Endothelial cell (in vitro differentiated cells): ENCODE data around the gene PKD2. TPM values are rescaled to one million over a fixed set of nuclear protein-coding genes. Genes with fewer than 3 reads are reported as not detected.
"Not testable (repeated sequence)": the region's sequence is repeated elsewhere in the genome, so short reads cannot be mapped to it uniquely, and the experiment has no call there.

ENCODE experiments used
- DNase-seq: peaks from one replicate; pipeline ENCODE4 v3.0.0; 2021; ENCODE audit warnings: low spot score
- H3K27ac Mint-ChIP-seq: one replicate; pipeline ENCODE4 v1.8.0; 2021; ENCODE audit warnings: mixed read lengths, inconsistent platforms; ENCODE audit not compliant: unreplicated experiment
- H3K27me3 Mint-ChIP-seq: one replicate; pipeline ENCODE4 v1.8.0; 2021; ENCODE audit warnings: mild to moderate bottlenecking, moderate library complexity, mixed read lengths, inconsistent platforms; ENCODE audit not compliant: unreplicated experiment
- H3K36me3 Mint-ChIP-seq: one replicate; pipeline ENCODE4 v1.8.0; 2021; ENCODE audit warnings: mild to moderate bottlenecking, low read depth, mixed read lengths, inconsistent platforms; ENCODE audit not compliant: unreplicated experiment
- H3K4me1 Mint-ChIP-seq: one replicate; pipeline ENCODE4 v1.8.0; 2021; ENCODE audit warnings: mild to moderate bottlenecking, mixed read lengths, inconsistent platforms; ENCODE audit not compliant: unreplicated experiment
- H3K4me3 Mint-ChIP-seq: one replicate; pipeline ENCODE4 v1.8.0; 2021; ENCODE audit warnings: mild to moderate bottlenecking, mixed read lengths, inconsistent platforms; ENCODE audit not compliant: unreplicated experiment
- H3K9me3 Mint-ChIP-seq: one replicate; pipeline ENCODE4 v1.8.0; 2021; ENCODE audit warnings: mixed read lengths, inconsistent platforms; ENCODE audit not compliant: unreplicated experiment
- CTCF ChIP-seq: fragments of 200-600 bp; sonication (generic); IDR thresholded peaks from one replicate; pipeline ENCODE4 v1.5.0; 2021; ENCODE audit warnings: antibody characterized with exemption; ENCODE audit not compliant: unreplicated experiment
- total RNA-seq: library from RNA; stranded (reverse); fragmentation: NEBNext Ultra II Directional; extraction: Animal tissue kit (Norgen Biotek cat#: 25700); gene quantifications from one replicate; pipeline ENCODE4 v1.2.1, GENCODE V29; 2021; ENCODE audit not compliant: unreplicated experiment

PKD2 gene
- total RNA-seq, 1 donor from 2014 or later = 31.1 TPM

- TF ChIP-seq CTCF = no peak
- Mint-ChIP-seq H3K36me3 (no peaks in the 10 kb centered on the region), H3K4me1 (no peaks in the 10 kb centered on the region), H3K27ac (no peak overlapping the region), H3K4me3 (no peak overlapping the region), H3K9me3 (no peaks in the 10 kb centered on the region), H3K27me3 (peaks cover 2% of the 10 kb centered on the region)
- peak; percentile 46 for DNase-seq
Measured at GRCh38 chr4:87985097-87985886, 22.1 kb upstream of the PKD2 start.

GRCh38 chr4:87985887-87986200, 21.6 kb upstream of the PKD2 start:
- Mint-ChIP-seq H3K36me3 (no peaks in the 10 kb centered on the region), H3K27me3 (peaks cover 2% of the 10 kb centered on the region), H3K4me3 (no peak overlapping the region), H3K27ac (no peak overlapping the region), H3K4me1 (no peaks in the 10 kb centered on the region), H3K9me3 (no peaks in the 10 kb centered on the region)
- DNase-seq = no peak
- TF ChIP-seq CTCF = no peak

- Mint-ChIP-seq H3K4me3 (no peak overlapping the region), H3K27me3 (peaks cover 2% of the 10 kb centered on the region), H3K36me3 (no peaks in the 10 kb centered on the region), H3K4me1 (no peaks in the 10 kb centered on the region), H3K9me3 (no peaks in the 10 kb centered on the region), H3K27ac (no peak overlapping the region)
- no peak for TF ChIP-seq CTCF
- DNase-seq = no peak
Measured at GRCh38 chr4:87986508-87986907, 20.9 kb upstream of the PKD2 start.

GRCh38 chr4:87989765-87990164, 17.7 kb upstream of the PKD2 start:
- no peaks in the 10 kb centered on the region for H3K9me3 Mint-ChIP-seq
- H3K36me3 Mint-ChIP-seq = no peaks in the 10 kb centered on the region
- H3K4me1 Mint-ChIP-seq = peaks cover 4% of the 10 kb centered on the region
- no peak overlapping the region for H3K27ac Mint-ChIP-seq
- TF ChIP-seq CTCF = no peak
- H3K27me3 Mint-ChIP-seq = peaks cover 3% of the 10 kb centered on the region
- DNase-seq = no peak
- no peak overlapping the region for H3K4me3 Mint-ChIP-seq

GRCh38 chr4:87995435-87995834, 12.0 kb upstream of the PKD2 start:
- no peak overlapping the region for H3K27ac Mint-ChIP-seq
- no peaks in the 10 kb centered on the region for H3K9me3 Mint-ChIP-seq
- no peak for TF ChIP-seq CTCF

GRCh38 chr4:87999191-87999691, 8.2 kb upstream of the PKD2 start:
- H3K27ac Mint-ChIP-seq, H3K4me3 Mint-ChIP-seq, DNase-seq, H3K4me1 Mint-ChIP-seq, H3K36me3 Mint-ChIP-seq, H3K9me3 Mint-ChIP-seq, H3K27me3 Mint-ChIP-seq: not testable (repeated sequence)

More at GRCh38 chr4:87995435-87995834, 12.0 kb upstream of the PKD2 start:
- Mint-ChIP-seq H3K4me3 (no peak overlapping the region), H3K27me3 (peaks cover 1% of the 10 kb centered on the region), H3K4me1 (peaks cover 4% of the 10 kb centered on the region), H3K36me3 (no peaks in the 10 kb centered on the region)
- DNase-seq = no peak
